GM19238 (cell line): ENCODE data around the gene TRERF1.

ENCODE experiments used
- DNase-seq: peaks from one replicate; pipeline ENCODE4 v3.0.0; 2011; ENCODE audit warnings: low spot score; ENCODE audit not compliant: insufficient read length

The TRERF1 gene

GRCh38 chr6:42424906-42425474, 26.7 kb downstream of the TRERF1 start:
- DNase-seq, result no peak

DNA sequence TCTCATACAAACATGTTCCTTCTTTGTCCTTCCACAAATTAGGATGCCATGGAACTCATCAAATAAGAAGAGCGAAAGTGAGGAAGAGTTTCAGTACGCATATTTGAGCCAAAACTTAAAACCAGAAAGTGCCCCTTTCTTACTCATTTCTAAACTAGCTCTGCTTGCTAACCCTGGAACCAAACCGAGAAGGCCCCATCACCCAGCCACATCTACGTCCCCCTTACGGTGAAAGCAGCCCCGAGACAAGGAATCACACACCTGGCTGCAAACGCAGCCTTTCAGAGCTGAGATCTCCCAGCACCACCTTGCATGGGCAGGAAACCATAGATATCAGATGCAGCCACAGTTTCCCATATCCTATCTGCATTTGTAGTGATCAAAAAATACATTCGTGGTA, 28.5 kb downstream of the TRERF1 start:
- DNase-seq, result peak; percentile 40

DNA sequence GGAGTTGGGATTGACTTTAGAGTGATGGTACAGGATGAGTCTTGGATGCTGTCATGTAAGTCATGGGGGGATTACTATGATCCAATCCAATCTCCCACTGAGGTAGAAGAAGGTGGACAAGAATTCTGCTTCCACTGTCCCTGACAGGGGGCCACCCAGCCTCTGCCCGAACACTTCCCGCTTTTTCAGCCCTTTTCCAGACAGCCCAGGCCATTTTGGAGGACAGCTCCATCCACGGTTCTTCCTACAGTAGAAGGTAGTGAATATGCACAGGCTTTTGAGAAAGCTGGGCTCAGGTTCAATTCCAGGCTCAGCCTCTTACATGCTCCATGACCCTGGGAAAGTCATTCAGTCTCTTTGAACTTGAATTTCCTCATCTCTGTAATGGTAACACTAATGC, 31.0 kb downstream of the TRERF1 start:
- DNase-seq, result no peak

DNA sequence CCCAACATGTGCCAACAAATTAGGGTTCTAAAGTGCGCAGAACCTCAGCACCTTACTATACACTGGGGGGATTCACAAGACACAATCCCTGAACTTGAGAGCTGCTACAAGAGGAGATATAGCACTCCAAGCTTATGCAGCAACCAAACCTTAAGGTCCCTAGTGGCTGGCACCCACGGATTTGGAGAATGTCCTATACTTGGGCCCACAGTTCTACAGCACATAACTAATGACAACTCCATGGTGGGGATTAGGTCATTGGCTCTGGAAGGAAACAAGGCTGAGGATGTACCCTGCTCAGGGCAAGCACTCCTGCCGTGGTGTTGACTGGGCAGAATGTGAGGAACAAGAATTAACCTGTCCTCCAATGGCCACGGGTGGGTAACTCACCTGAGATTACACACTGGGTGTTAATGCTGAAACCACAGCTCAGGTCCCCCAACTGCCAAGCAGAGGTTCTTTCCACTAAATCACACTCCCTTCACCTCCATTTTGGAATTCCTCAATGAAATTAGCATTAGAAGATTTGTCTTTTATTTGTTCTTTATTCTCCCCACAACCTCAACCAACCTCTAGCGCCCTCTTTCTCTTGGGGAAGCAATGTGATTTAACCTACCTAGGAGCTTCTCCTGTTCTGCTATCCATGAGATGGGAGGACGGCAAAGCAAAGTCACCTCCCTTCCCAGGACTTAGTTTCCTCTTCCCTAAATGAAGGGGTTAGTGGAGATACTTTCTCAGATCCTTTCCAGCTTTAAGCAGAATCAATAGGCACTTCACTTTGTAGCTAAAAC, 32.0 kb downstream of the TRERF1 start:
- no peak for DNase-seq

DNA sequence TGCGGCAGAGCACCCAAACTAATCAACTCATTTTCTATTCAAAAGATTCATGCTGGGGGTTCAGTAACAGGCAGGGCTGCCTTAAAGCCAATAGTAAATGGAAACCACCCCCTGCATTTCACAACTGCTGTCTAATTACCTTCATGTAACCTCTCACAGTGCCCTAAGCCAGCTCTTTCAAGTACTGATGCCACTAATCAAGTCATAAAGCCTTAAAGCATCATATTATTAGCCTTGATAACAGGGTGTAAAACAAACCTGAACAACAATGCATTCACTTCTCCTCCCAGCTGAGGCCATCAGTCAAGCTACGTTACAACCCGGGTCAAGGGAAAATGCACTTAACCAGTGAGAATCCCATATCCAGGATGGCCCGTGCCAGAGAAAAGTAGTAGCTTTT, 33.0 kb downstream of the TRERF1 start:
- no peak for DNase-seq

- DNase-seq, result no peak
These were observed 34.0 kb downstream of the TRERF1 start for GRCh38 chr6:42417641-42418112.

DNA sequence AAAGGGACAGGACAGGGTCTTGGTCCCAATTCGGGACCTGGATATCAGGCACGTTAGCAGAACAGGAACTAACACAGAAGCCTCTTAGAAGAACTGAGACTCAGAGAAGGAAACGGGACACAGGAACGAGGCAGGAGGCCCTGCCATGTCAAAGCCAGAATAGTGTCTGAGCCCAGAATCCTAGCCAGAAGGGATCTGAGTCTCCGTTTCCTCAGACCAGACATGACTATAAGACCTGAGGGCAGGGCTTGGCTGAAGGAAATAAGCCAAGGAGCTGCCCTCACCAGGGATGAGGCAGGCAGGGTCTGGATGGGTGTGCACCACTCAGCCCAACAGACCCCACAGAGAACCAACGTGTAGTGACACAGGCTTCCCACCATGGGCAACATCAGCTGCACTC, 40.3 kb downstream of the TRERF1 start:
- DNase-seq, result no peak

DNA sequence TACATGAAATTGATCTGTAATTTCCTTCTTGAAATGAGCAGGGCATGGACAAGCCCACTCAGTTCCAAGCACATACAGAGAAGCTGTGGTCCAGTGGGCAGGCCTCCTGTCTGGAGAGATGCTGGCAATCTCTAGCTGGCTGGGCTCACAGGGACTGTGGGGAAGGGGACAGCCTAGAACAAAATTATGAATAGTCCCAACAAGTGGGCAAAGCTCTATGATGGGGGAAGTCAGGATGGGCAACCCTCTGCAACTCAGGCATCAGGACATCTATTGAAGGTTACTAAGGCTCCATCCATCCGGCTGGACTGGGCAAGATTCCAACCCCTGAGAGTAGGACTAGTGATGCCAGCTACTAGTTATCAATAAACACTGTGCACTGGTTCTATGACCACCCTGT, 40.9 kb downstream of the TRERF1 start:
- DNase-seq, result no peak

GRCh38 chr6:42409581-42409980, 42.1 kb downstream of the TRERF1 start:
- no peak for DNase-seq

DNA sequence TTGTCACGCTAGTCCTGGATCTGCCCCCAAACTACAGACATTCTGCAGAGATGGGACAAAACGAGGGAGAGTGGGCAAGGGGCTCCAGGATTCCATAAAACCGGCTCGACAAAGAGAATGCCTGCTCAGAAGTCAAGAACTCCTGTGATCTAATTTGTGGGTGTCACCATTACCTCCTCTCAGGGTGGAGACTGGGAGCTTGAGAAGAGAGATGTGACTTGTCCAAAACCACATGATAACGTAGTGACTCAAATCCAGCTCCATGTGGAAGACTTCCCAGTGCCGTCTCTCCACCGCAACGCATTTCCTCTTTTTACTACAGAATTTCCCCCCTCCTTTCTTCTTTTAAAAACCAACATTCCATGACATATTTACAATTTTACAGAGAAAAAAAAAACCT, 44.3 kb downstream of the TRERF1 start:
- no peak for DNase-seq

DNA sequence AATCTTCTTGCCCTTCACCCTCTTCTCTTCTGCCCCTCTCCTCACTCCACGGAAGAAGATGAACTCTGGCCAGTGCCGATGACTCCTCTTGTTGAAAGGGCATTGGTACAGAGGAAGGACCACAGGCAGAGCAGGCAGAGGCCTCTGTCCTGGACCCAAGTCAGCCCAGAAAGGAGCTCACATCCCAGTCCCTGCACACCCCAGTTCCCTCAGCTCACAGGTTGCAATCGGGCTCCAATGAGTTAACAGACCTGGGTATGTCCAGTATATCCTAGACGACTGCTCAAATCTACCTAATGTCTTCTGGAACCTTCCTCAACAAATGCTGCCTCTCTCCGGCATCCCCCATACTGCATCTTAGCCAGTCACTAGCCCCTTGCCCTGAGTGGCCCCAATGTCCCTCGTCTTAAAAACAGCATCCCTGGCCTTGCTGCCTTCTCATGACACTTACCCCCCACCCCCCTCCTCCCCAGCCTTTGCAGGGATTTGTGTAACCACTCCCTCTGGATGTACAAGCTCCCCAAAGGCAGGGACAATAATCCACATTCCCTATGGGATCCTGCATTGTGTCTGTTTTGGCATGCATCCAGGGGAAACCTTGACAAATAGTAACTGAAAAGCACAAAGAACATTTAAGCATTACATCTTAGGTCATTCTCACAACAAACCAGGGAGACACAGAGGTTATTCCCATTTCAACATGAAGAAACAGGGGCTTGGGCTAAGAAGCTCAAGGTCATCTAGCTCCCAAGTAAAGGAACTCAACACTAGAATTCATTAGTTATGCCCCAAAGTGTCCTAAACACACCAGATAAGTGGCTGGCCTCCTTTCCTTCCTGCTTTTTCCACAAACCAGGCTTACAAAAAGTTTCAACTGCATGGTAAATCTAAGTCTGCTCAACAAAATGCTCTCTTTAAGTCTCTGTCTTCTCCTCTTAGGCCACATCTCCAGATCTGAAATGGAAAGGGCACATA, 45.1 kb downstream of the TRERF1 start:
- no peak for DNase-seq

- no peak for DNase-seq
These were observed 46.7 kb downstream of the TRERF1 start for GRCh38 chr6:42405021-42405420.

- DNase-seq, result no peak
These were observed 47.2 kb downstream of the TRERF1 start for GRCh38 chr6:42404484-42404883.

DNA sequence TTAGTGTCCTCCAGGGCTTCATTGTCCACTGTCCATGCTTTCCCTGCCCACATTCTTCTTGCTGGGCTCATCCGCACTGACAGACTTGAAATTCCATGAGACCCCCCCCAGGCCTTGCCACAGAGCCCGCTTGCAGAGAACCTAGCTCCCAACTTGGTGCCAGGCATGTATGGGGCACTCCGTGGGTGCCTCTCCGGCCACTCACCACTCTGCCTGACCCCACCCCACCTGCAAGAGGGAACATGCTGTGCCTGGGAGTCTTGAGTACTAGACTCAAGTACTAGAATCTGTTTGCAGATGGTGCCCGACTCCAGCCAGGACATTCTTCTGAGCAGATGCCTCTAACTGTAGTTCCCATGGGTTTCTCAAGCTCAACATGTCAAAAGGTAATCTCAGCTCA, 47.9 kb downstream of the TRERF1 start:
- no peak for DNase-seq

DNA sequence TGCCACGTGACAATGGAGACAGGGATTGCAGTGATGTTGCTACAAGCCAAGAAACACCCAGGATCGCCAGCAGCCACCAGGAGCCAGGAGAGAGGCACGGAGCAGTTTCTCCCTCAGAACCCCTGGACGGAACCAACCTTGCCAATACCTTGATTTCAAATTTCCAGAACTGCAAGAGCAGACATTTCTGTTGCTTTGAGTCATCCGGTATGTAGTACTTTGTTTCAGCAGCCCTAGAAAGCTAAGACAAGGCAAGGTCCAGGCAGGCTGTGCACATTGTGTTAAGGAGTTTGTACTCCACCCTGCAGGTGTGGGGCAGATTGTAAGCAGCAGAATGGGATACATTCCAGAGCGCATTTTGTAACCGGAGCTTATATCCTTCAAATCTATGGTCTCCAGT, 48.3 kb downstream of the TRERF1 start:
- DNase-seq, result no peak

GRCh38 chr6:42402184-42402583, 49.5 kb downstream of the TRERF1 start:
- peak; percentile 23 for DNase-seq

DNA sequence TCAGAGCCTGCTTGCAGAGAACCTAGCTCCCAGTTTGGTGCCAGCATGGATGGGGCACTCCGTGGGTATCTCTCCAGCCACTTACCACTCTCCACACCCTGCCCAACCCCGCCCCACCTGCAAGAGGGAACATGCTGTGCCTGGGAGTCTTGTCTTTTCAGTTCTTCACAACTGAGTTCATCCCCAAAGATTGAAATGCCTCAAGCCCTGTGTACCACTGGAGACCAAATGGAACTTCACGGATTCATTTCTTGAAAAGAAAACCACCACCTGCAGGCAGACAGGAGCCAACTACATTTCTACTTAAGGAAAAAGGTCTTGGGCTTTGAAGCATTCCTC, 50.1 kb downstream of the TRERF1 start:
- DNase-seq, result no peak

DNA sequence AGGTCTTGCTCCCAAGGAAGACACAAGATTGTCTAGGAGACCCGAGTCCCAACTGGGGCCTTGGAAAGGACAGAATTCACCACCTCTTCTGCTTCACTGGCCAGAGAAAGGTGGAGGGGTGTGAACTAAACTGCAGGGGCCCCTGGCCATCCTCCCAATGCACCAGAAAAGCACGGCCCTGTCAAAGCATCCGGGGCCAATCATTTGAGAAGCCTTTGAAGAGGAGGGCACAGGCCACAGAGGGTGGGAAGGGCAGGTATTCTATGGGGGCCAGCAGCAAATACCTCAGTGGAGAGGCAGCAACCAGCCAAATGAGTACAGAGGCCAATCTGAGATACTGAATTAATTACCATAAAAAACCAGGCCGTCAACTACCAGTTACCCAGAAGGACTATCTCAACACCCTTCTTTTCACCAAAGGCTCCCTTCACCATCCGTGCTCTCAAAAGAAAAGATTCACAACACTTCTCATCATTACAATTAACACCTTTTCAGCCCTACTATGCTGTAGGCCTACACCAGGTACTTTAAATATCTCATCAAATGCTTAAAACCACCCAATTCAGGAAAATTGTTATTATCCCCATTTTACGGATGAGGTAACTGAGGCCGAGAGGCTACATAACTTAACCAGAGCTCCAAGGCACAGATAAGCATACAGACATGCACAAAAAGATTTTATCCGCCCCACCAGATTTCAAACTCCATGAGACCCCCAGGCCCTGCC, 50.7 kb downstream of the TRERF1 start:
- DNase-seq, result no peak

DNA sequence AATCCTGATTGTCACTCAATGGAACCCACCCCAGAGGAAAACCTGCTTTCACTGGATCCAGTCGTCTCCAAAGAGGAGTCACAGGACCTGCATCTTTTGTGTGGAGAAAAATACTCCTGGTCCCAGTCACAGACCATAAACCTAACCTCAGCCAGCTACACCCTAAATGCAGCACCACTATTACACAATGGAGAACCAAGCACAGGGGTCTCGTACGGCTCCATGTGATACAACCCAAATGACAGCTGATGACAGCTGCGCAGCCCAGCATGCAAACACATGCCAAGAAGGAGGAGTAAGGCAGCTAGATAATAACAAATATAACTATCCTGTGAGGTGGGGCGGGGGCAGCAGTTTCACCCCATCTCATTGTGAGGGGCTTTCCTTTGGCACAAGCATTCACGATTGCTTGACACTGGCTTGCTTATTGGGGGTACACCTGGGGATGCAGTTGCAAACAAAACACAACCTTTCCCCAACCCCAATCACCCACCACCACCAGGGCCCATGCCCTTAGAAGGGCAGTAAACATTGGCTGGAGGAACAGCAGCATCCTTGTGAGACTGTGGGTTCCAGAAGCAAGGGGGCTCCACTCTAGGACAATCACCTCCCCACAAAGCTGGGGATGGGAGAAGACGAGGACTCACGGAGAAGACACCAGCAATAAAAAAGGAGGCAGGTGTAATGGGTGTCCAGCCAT, 51.5 kb downstream of the TRERF1 start:
- no peak for DNase-seq

GRCh38 chr6:42396720-42397119, 55.0 kb downstream of the TRERF1 start:
- DNase-seq, result no peak
